Measurements from ENCODE around the gene DUSP3.

DUSP3 gene

GRCh38 chr17:43756201-43756600 lies 22.6 kb downstream of the DUSP3 start:
- H3K4me1 ChIP-seq (ENCODE audit: control insufficient read depth, insufficient read depth, low read length): peaks cover 6% of the 10 kb centered on the region
- no peaks in the 10 kb centered on the region for H3K36me3 ChIP-seq (ENCODE audit: control insufficient read depth in 2 of 2, insufficient read depth in 2 of 2, low read length in 2 of 2)
- no peak overlapping the region for H3K27ac ChIP-seq (ENCODE audit: low read length)
- peaks cover 30% of the 10 kb centered on the region in 2 donors for H3K27me3 ChIP-seq (ENCODE audit: control insufficient read depth in 1 of 2, insufficient read depth in 2 of 2, low read length in 2 of 2)
- H3K4me3 ChIP-seq (ENCODE audit: low read length in 2 of 2): no peak overlapping the region
- no peaks in the 10 kb centered on the region for H3K9me3 ChIP-seq (ENCODE audit: control insufficient read depth in 2 of 2, low read length in 2 of 2)
- no peak overlapping the region for H3K9ac ChIP-seq (ENCODE audit: low read length in 2 of 2)

GRCh38 chr17:43755389-43755875 lies 23.3 kb downstream of the DUSP3 start:
- Histone ChIP-seq H3K36me3 (ENCODE audit: control insufficient read depth in 2 of 2, insufficient read depth in 2 of 2, low read length in 2 of 2) (no peaks in the 10 kb centered on the region), H3K4me3 (ENCODE audit: low read length in 2 of 2) (peak overlapping the region in 1 of 2 donors; percentile 8), H3K4me1 (ENCODE audit: control insufficient read depth, insufficient read depth, low read length) (peaks cover 6% of the 10 kb centered on the region), H3K27me3 (ENCODE audit: control insufficient read depth in 1 of 2, insufficient read depth in 2 of 2, low read length in 2 of 2) (peaks cover 30% of the 10 kb centered on the region in 2 donors), H3K9me3 (ENCODE audit: control insufficient read depth in 2 of 2, low read length in 2 of 2) (no peaks in the 10 kb centered on the region), H3K27ac (ENCODE audit: low read length) (no peak overlapping the region), H3K9ac (ENCODE audit: low read length in 2 of 2) (no peak overlapping the region)

GRCh38 chr17:43754947-43755346 lies 23.8 kb downstream of the DUSP3 start:
- H3K4me3 ChIP-seq (ENCODE audit: low read length in 2 of 2): peak overlapping the region in 1 of 2 donors; percentile 8
- peaks cover 6% of the 10 kb centered on the region for H3K4me1 ChIP-seq (ENCODE audit: control insufficient read depth, insufficient read depth, low read length)
- H3K36me3 ChIP-seq (ENCODE audit: control insufficient read depth in 2 of 2, insufficient read depth in 2 of 2, low read length in 2 of 2): no peaks in the 10 kb centered on the region
- H3K9me3 ChIP-seq (ENCODE audit: control insufficient read depth in 2 of 2, low read length in 2 of 2): no peaks in the 10 kb centered on the region
- H3K27me3 ChIP-seq (ENCODE audit: control insufficient read depth in 1 of 2, insufficient read depth in 2 of 2, low read length in 2 of 2): peaks cover 30 to 31% of the 10 kb centered on the region in 2 donors
- H3K9ac ChIP-seq (ENCODE audit: low read length in 2 of 2): no peak overlapping the region
- no peak overlapping the region for H3K27ac ChIP-seq (ENCODE audit: low read length)

- Histone ChIP-seq H3K36me3 (ENCODE audit: control insufficient read depth in 2 of 2, insufficient read depth in 2 of 2, low read length in 2 of 2) (no peaks in the 10 kb centered on the region), H3K9ac (ENCODE audit: low read length in 2 of 2) (no peak overlapping the region), H3K27me3 (ENCODE audit: control insufficient read depth in 1 of 2, insufficient read depth in 2 of 2, low read length in 2 of 2) (peaks cover 35 to 37% of the 10 kb centered on the region in 2 donors), H3K4me3 (ENCODE audit: low read length in 2 of 2) (no peak overlapping the region), H3K9me3 (ENCODE audit: control insufficient read depth in 2 of 2, low read length in 2 of 2) (no peaks in the 10 kb centered on the region), H3K4me1 (ENCODE audit: control insufficient read depth, insufficient read depth, low read length) (peaks cover 6% of the 10 kb centered on the region), H3K27ac (ENCODE audit: low read length) (no peak overlapping the region)
Measured at GRCh38 chr17:43753493-43754129, 25.2 kb downstream of the DUSP3 start.

- no peaks in the 10 kb centered on the region for H3K36me3 ChIP-seq (ENCODE audit: control insufficient read depth in 2 of 2, insufficient read depth in 2 of 2, low read length in 2 of 2)
- no peaks in the 10 kb centered on the region for H3K9me3 ChIP-seq (ENCODE audit: control insufficient read depth in 2 of 2, low read length in 2 of 2)
- no peak overlapping the region for H3K4me3 ChIP-seq (ENCODE audit: low read length in 2 of 2)
- no peak overlapping the region for H3K9ac ChIP-seq (ENCODE audit: low read length in 2 of 2)
- H3K27me3 ChIP-seq (ENCODE audit: control insufficient read depth in 1 of 2, insufficient read depth in 2 of 2, low read length in 2 of 2): peaks cover 10 to 18% of the 10 kb centered on the region in 2 donors
- H3K27ac ChIP-seq (ENCODE audit: low read length): no peak overlapping the region
- H3K4me1 ChIP-seq (ENCODE audit: control insufficient read depth, insufficient read depth, low read length): peaks cover 4% of the 10 kb centered on the region
Measured at GRCh38 chr17:43750153-43750552, 28.6 kb downstream of the DUSP3 start.

- no peaks in the 10 kb centered on the region for H3K9me3 ChIP-seq (ENCODE audit: control insufficient read depth in 2 of 2, low read length in 2 of 2)
- H3K9ac ChIP-seq (ENCODE audit: low read length in 2 of 2): no peak overlapping the region
- no peaks in the 10 kb centered on the region for H3K36me3 ChIP-seq (ENCODE audit: control insufficient read depth in 2 of 2, insufficient read depth in 2 of 2, low read length in 2 of 2)
- peaks cover 5 to 14% of the 10 kb centered on the region in 2 donors for H3K27me3 ChIP-seq (ENCODE audit: control insufficient read depth in 1 of 2, insufficient read depth in 2 of 2, low read length in 2 of 2)
- no peak overlapping the region for H3K27ac ChIP-seq (ENCODE audit: low read length)
- H3K4me3 ChIP-seq (ENCODE audit: low read length in 2 of 2): no peak overlapping the region
- H3K4me1 ChIP-seq (ENCODE audit: control insufficient read depth, insufficient read depth, low read length): peaks cover 4% of the 10 kb centered on the region
Measured at GRCh38 chr17:43745541-43745940, 33.2 kb downstream of the DUSP3 start.

GRCh38 chr17:43741636-43742035 lies 37.1 kb downstream of the DUSP3 start:
- H3K27ac ChIP-seq (ENCODE audit: low read length): no peak overlapping the region
- peaks cover 4% of the 10 kb centered on the region for H3K4me1 ChIP-seq (ENCODE audit: control insufficient read depth, insufficient read depth, low read length)
- H3K27me3 ChIP-seq (ENCODE audit: control insufficient read depth in 1 of 2, insufficient read depth in 2 of 2, low read length in 2 of 2): peaks cover 0 to 9% of the 10 kb centered on the region in 2 donors
- no peaks in the 10 kb centered on the region for H3K9me3 ChIP-seq (ENCODE audit: control insufficient read depth in 2 of 2, low read length in 2 of 2)
- H3K4me3 ChIP-seq (ENCODE audit: low read length in 2 of 2): no peak overlapping the region
- H3K9ac ChIP-seq (ENCODE audit: low read length in 2 of 2): no peak overlapping the region
- no peaks in the 10 kb centered on the region for H3K36me3 ChIP-seq (ENCODE audit: control insufficient read depth in 2 of 2, insufficient read depth in 2 of 2, low read length in 2 of 2)

GRCh38 chr17:43740541-43740940 lies 38.2 kb downstream of the DUSP3 start:
- H3K27me3 ChIP-seq (ENCODE audit: control insufficient read depth in 1 of 2, insufficient read depth in 2 of 2, low read length in 2 of 2): peaks cover 0 to 9% of the 10 kb centered on the region in 2 donors
- no peak overlapping the region for H3K27ac ChIP-seq (ENCODE audit: low read length)
- no peak overlapping the region for H3K9ac ChIP-seq (ENCODE audit: low read length in 2 of 2)
- H3K9me3 ChIP-seq (ENCODE audit: control insufficient read depth in 2 of 2, low read length in 2 of 2): no peaks in the 10 kb centered on the region
- H3K36me3 ChIP-seq (ENCODE audit: control insufficient read depth in 2 of 2, insufficient read depth in 2 of 2, low read length in 2 of 2): no peaks in the 10 kb centered on the region
- no peak overlapping the region for H3K4me3 ChIP-seq (ENCODE audit: low read length in 2 of 2)
- no peaks in the 10 kb centered on the region for H3K4me1 ChIP-seq (ENCODE audit: control insufficient read depth, insufficient read depth, low read length)

GRCh38 chr17:43737722-43738121 lies 41.1 kb downstream of the DUSP3 start:
- Histone ChIP-seq H3K27me3 (ENCODE audit: control insufficient read depth in 1 of 2, insufficient read depth in 2 of 2, low read length in 2 of 2) (peaks cover 0 to 6% of the 10 kb centered on the region in 2 donors), H3K4me1 (ENCODE audit: control insufficient read depth, insufficient read depth, low read length) (no peaks in the 10 kb centered on the region), H3K4me3 (ENCODE audit: low read length in 2 of 2) (no peak overlapping the region), H3K36me3 (ENCODE audit: control insufficient read depth in 2 of 2, insufficient read depth in 2 of 2, low read length in 2 of 2) (no peaks in the 10 kb centered on the region), H3K9ac (ENCODE audit: low read length in 2 of 2) (no peak overlapping the region), H3K9me3 (ENCODE audit: control insufficient read depth in 2 of 2, low read length in 2 of 2) (no peaks in the 10 kb centered on the region), H3K27ac (ENCODE audit: low read length) (no peak overlapping the region)

GRCh38 chr17:43736389-43736788 lies 42.4 kb downstream of the DUSP3 start:
- Histone ChIP-seq H3K9ac (ENCODE audit: low read length in 2 of 2) (no peak overlapping the region), H3K27ac (ENCODE audit: low read length) (no peak overlapping the region), H3K9me3 (ENCODE audit: control insufficient read depth in 2 of 2, low read length in 2 of 2) (no peaks in the 10 kb centered on the region), H3K36me3 (ENCODE audit: control insufficient read depth in 2 of 2, insufficient read depth in 2 of 2, low read length in 2 of 2) (no peaks in the 10 kb centered on the region), H3K4me1 (ENCODE audit: control insufficient read depth, insufficient read depth, low read length) (no peaks in the 10 kb centered on the region), H3K4me3 (ENCODE audit: low read length in 2 of 2) (no peak overlapping the region), H3K27me3 (ENCODE audit: control insufficient read depth in 1 of 2, insufficient read depth in 2 of 2, low read length in 2 of 2) (peaks cover 0 to 6% of the 10 kb centered on the region in 2 donors)

GRCh38 chr17:43734376-43734775 lies 44.4 kb downstream of the DUSP3 start:
- H3K4me1 ChIP-seq (ENCODE audit: control insufficient read depth, insufficient read depth, low read length): no peaks in the 10 kb centered on the region
- H3K9me3 ChIP-seq (ENCODE audit: control insufficient read depth in 2 of 2, low read length in 2 of 2): no peaks in the 10 kb centered on the region
- H3K4me3 ChIP-seq (ENCODE audit: low read length in 2 of 2): no peak overlapping the region
- no peak overlapping the region for H3K27ac ChIP-seq (ENCODE audit: low read length)
- H3K9ac ChIP-seq (ENCODE audit: low read length in 2 of 2): no peak overlapping the region
- peaks cover 0 to 2% of the 10 kb centered on the region in 2 donors for H3K27me3 ChIP-seq (ENCODE audit: control insufficient read depth in 1 of 2, insufficient read depth in 2 of 2, low read length in 2 of 2)
- H3K36me3 ChIP-seq (ENCODE audit: control insufficient read depth in 2 of 2, insufficient read depth in 2 of 2, low read length in 2 of 2): no peaks in the 10 kb centered on the region

Measured in stomach smooth muscle (tissue), 2 donors.